Small intestine (tissue), 7 donors: ENCODE measurements around the gene PLEKHG1. TPM values are rescaled to one million over a fixed set of nuclear protein-coding genes. Genes with fewer than 3 reads are reported as not detected.

ENCODE experiments used
- DNase-seq, 2 donors: peaks; one replicate each; pipeline versions ENCODE4 v3.0.0 to v3.0.0-alpha.2; 2013
- FAIRE-seq: peaks from 2 replicates; lab custom pipeline; 2012; peaks lifted over from hg19 to GRCh38; lab: Jason Lieb, UNC
- H3K27ac ChIP-seq, 3 donors: one replicate each; pipeline ENCODE4 v1.5.1; 2013; ENCODE audit warnings: low read length in 2 of 3, mild to moderate bottlenecking in 2 of 3, control low read depth in 1 of 3, inconsistent platforms in 1 of 3, low read depth in 1 of 3, moderate library complexity in 1 of 3
- H3K27me3 ChIP-seq, 3 donors: one replicate each; pipeline ENCODE4 v1.6.1; 2013; ENCODE audit warnings: low read length in 3 of 3, inconsistent platforms in 1 of 3; ENCODE audit not compliant: control insufficient read depth in 3 of 3, insufficient read depth in 3 of 3
- H3K36me3 ChIP-seq, 3 donors: one replicate each; pipeline ENCODE4 v1.6.1; 2013; ENCODE audit warnings: low read length in 3 of 3, inconsistent platforms in 1 of 3, low read depth in 1 of 3, mild to moderate bottlenecking in 1 of 3, moderate library complexity in 1 of 3; ENCODE audit not compliant: control insufficient read depth in 3 of 3, insufficient read depth in 2 of 3
- H3K4me1 ChIP-seq, 3 donors: one replicate each; pipeline ENCODE4 v1.6.1; 2013; ENCODE audit warnings: low read length in 2 of 3, inconsistent platforms in 1 of 3, low read depth in 1 of 3, mild to moderate bottlenecking in 1 of 3, moderate library complexity in 1 of 3; ENCODE audit not compliant: control insufficient read depth in 3 of 3, insufficient read depth in 2 of 3
- H3K4me3 ChIP-seq, 3 donors: one replicate each; pipeline ENCODE4 v1.5.1; 2013; ENCODE audit warnings: low read length in 3 of 3, control low read depth in 1 of 3, inconsistent platforms in 1 of 3, low read depth in 1 of 3, mild to moderate bottlenecking in 1 of 3, moderate library complexity in 1 of 3
- H3K9me3 ChIP-seq, 2 donors: one replicate each; pipeline ENCODE4 v1.6.1; 2013; ENCODE audit warnings: low read depth in 1 of 2, low read length in 1 of 2; ENCODE audit not compliant: control insufficient read depth in 2 of 2, insufficient read depth in 1 of 2
- WGBS, 3 donors: extraction: QIAGEN DNeasy Blood & Tissue Kit; methylation state at CpG; one replicate each; pipeline ENCODE4 v1.1.7; 2013; 5-methylcytosine and 5-hydroxymethylcytosine counted together
- polyA plus RNA-seq, 4 donors: library from polyadenylated mRNA; stranded (reverse) in 3 of 4; unstranded in 1 of 4; fragments of 200-250 nt in 3 of 4; fragments of 120-200 nt in 1 of 4; gene quantifications; one replicate each; pipeline versions ENCODE4 v1.2.1 to v1.2.3, GENCODE V29; 2013
- donor health status: healthy with polysubstance abuse.
- donor health status: control.
- donor health status: control.
- donor health status: Bipolar disorder and iron deficiency.
- donor health status: healthy.

PLEKHG1 gene
- polyA plus RNA-seq, 4 donors = 3.0 to 7.0 (median 5.9) TPM

GRCh38 chr6:150604467-150604866 lies 4.8 kb downstream of the PLEKHG1 start:
- Histone ChIP-seq H3K4me1 (peaks cover 0 to 11% (median 5%) of the 10 kb centered on the region in 3 donors), H3K27ac (no peak overlapping the region), H3K4me3 (no peak overlapping the region), H3K9me3 (no peaks in the 10 kb centered on the region), H3K27me3 (peaks cover 0 to 23% (median 0%) of the 10 kb centered on the region in 3 donors), H3K36me3 (no peaks in the 10 kb centered on the region)
- 80 to 89% (median 84%) methylated on average over 6 of the region's 6 CpGs for WGBS, 3 donors
- no peak for DNase-seq
- no peak for FAIRE-seq

GRCh38 chr6:150605333-150605732 lies 5.6 kb downstream of the PLEKHG1 start:
- H3K4me1 ChIP-seq = peaks cover 0 to 10% (median 5%) of the 10 kb centered on the region in 3 donors
- 96 to 98% (median 98%) methylated on average over 3 of the region's 3 CpGs for WGBS, 3 donors
- H3K27ac ChIP-seq = no peak overlapping the region
- DNase-seq = no peak
- H3K27me3 ChIP-seq = peaks cover 0 to 23% (median 0%) of the 10 kb centered on the region in 3 donors
- no peaks in the 10 kb centered on the region for H3K9me3 ChIP-seq
- no peak for FAIRE-seq
- no peaks in the 10 kb centered on the region for H3K36me3 ChIP-seq
- H3K4me3 ChIP-seq = no peak overlapping the region

GRCh38 chr6:150606168-150606591 lies 6.5 kb downstream of the PLEKHG1 start:
- Histone ChIP-seq H3K4me3 (no peak overlapping the region), H3K27ac (no peak overlapping the region), H3K36me3 (no peaks in the 10 kb centered on the region), H3K27me3 (peaks cover 0 to 15% (median 0%) of the 10 kb centered on the region in 3 donors), H3K4me1 (peaks cover 0 to 5% (median 4%) of the 10 kb centered on the region in 3 donors), H3K9me3 (no peaks in the 10 kb centered on the region)
- DNase-seq (no peak), FAIRE-seq (no peak)
- 55 to 82% (median 59%) methylated on average over 3 of the region's 3 CpGs for WGBS, 3 donors

GRCh38 chr6:150606647-150607328 lies 7.1 kb downstream of the PLEKHG1 start:
- no peak overlapping the region for H3K4me3 ChIP-seq
- H3K27ac ChIP-seq = no peak overlapping the region
- peaks cover 0 to 3% (median 0%) of the 10 kb centered on the region in 3 donors for H3K4me1 ChIP-seq
- peaks cover 0 to 9% (median 0%) of the 10 kb centered on the region in 3 donors for H3K27me3 ChIP-seq
- H3K9me3 ChIP-seq = no peaks in the 10 kb centered on the region
- 55 to 87% (median 80%) methylated on average over 5 of the region's 5 CpGs for WGBS, 3 donors
- FAIRE-seq (no peak), DNase-seq (no peak)
- no peaks in the 10 kb centered on the region for H3K36me3 ChIP-seq

- Histone ChIP-seq H3K27me3 (peaks cover 0 to 5% (median 0%) of the 10 kb centered on the region in 3 donors), H3K36me3 (no peaks in the 10 kb centered on the region), H3K9me3 (no peaks in the 10 kb centered on the region), H3K4me3 (no peak overlapping the region), H3K27ac (no peak overlapping the region), H3K4me1 (peaks cover 0 to 3% (median 0%) of the 10 kb centered on the region in 3 donors)
- FAIRE-seq (no peak), DNase-seq (no peak)
- WGBS, 3 donors = 75 to 91% (median 79%) methylated on average over 3 of the region's 3 CpGs
Observed at GRCh38 chr6:150607329-150607650, 7.6 kb downstream of the PLEKHG1 start.

- Histone ChIP-seq H3K36me3 (no peaks in the 10 kb centered on the region), H3K9me3 (no peaks in the 10 kb centered on the region), H3K4me1 (peaks cover 0 to 3% (median 0%) of the 10 kb centered on the region in 3 donors), H3K4me3 (no peak overlapping the region), H3K27me3 (peaks cover 0 to 4% (median 0%) of the 10 kb centered on the region in 3 donors), H3K27ac (no peak overlapping the region)
- DNase-seq (no peak), FAIRE-seq (no peak)
Observed at GRCh38 chr6:150610584-150610983, 10.9 kb downstream of the PLEKHG1 start.

- H3K4me1 ChIP-seq = peaks cover 0 to 6% (median 0%) of the 10 kb centered on the region in 3 donors
- H3K27ac ChIP-seq = no peak overlapping the region
- no peaks in the 10 kb centered on the region for H3K36me3 ChIP-seq
- no peak for FAIRE-seq
- 62 to 83% (median 66%) methylated on average over 4 of the region's 4 CpGs for WGBS, 3 donors
- H3K9me3 ChIP-seq = no peaks in the 10 kb centered on the region
- H3K4me3 ChIP-seq = no peak overlapping the region
- no peak for DNase-seq
- peaks cover 0 to 4% (median 0%) of the 10 kb centered on the region in 3 donors for H3K27me3 ChIP-seq
Observed at GRCh38 chr6:150613269-150613668, 13.6 kb downstream of the PLEKHG1 start.

- Histone ChIP-seq H3K9me3 (no peaks in the 10 kb centered on the region), H3K36me3 (no peaks in the 10 kb centered on the region), H3K27me3 (peaks cover 0 to 4% (median 0%) of the 10 kb centered on the region in 3 donors), H3K27ac (no peak overlapping the region), H3K4me3 (no peak overlapping the region), H3K4me1 (peaks cover 6 to 13% (median 9%) of the 10 kb centered on the region in 3 donors)
- FAIRE-seq (no peak), DNase-seq (no peak)
Observed at GRCh38 chr6:150615967-150616366, 16.3 kb downstream of the PLEKHG1 start.
